SK-N-MC (cell line): ENCODE data around the gene CNOT1.

ENCODE experiments used
- DNase-seq: peaks from one replicate; pipeline ENCODE4 v3.0.0-alpha.2; 2011; ENCODE audit warnings: low read depth, low spot score
- H3K27ac ChIP-seq: fragments of 200-600 bp; sonication (generic); 2 replicates; pipeline ENCODE4 v1.5.1; 2016; ENCODE audit warnings: mixed run types
- H3K36me3 ChIP-seq: fragments of 200-600 bp; sonication (generic); 2 replicates; pipeline ENCODE4 v1.6.1; 2017; ENCODE audit warnings: antibody characterized with exemption, low read length, mixed read lengths; ENCODE audit not compliant: insufficient read depth
- H3K4me3 ChIP-seq: fragments of 200-600 bp; sonication (generic); 2 replicates; pipeline ENCODE4 v1.5.1; 2016
- H3K9ac ChIP-seq: fragments of 200-600 bp; sonication (generic); 2 replicates; pipeline ENCODE4 v1.8.0; 2017; ENCODE audit warnings: mixed run types, mixed read lengths; ENCODE audit not compliant: insufficient read length
- H3K9me3 ChIP-seq: fragments of 200-600 bp; sonication (generic); 2 replicates; pipeline ENCODE4 v1.6.1; 2017; ENCODE audit warnings: low read depth, mild to moderate bottlenecking, antibody characterized with exemption, low read length, moderate library complexity, mixed read lengths
- EZH2 ChIP-seq: fragments of 200-600 bp; sonication (generic); IDR thresholded peaks from one replicate; pipeline ENCODE4 v1.6.1; 2017; ENCODE audit warnings: antibody characterized with exemption
- FOXP2 ChIP-seq: optimal IDR thresholded peaks from 2 replicates; pipeline ENCODE3; 2011; ENCODE audit warnings: mild to moderate bottlenecking, moderate library complexity; ENCODE audit not compliant: insufficient read depth; ENCODE audit errors: extremely low read length, control extremely low read depth
- POLR2AphosphoS5 ChIP-seq: IDR thresholded peaks from 2 replicates; pipeline ENCODE4 v1.6.1; 2012; ENCODE audit warnings: mild to moderate bottlenecking, low read depth, low read length, borderline replicate concordance

CNOT1 gene

DNA sequence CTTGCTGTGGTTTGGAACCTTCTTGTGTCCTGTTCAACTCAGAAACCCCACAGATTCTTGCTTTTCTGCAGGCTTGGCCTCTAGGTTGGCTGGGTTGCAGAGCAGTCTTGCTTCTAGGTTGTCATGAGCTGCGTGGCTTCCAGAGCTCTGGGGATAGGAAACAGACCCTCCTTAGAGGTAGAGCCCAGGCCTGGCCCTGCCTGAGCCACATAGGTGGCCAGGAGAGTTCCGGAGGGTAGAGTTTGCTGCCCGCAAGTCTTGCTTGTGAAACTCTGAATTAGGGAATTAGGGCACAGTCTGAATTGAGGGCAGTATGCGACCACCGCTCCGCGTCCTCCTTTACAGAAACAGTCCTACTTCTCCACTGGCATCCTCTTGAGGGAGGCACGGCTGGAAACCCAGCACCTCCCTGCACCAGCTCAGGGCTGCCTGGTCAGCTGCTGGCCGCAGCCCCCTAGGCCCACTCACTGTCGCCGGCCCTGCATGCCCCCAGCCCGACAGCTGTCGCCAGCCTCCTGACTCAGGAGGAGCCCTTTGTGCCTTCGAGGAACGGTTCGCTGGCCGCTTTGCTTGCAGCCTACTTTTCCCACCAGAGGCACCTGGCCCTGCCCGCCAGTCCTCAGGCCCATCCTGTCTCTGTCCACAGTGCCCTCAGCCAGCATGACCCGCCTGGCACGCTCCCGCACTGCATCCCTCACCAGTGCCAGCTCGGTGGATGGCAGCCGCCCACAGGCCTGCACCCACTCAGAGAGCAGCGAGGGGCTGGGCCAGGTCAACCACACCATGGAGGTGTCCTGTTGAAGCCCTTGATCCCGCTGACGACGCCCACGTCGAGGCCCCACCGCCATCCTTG, 118.6 kb downstream of the CNOT1 start:
- H3K9ac ChIP-seq = no peak overlapping the region
- H3K36me3 ChIP-seq = no peaks in the 10 kb centered on the region
- TF ChIP-seq EZH2 (no peak), POLR2AphosphoS5 (no peak; the same call in 1 of the 2 replicates), FOXP2 (no peak)
- no peak overlapping the region for H3K4me3 ChIP-seq
- H3K9me3 ChIP-seq = no peaks in the 10 kb centered on the region
- no peak overlapping the region for H3K27ac ChIP-seq
- no peak for DNase-seq

DNA sequence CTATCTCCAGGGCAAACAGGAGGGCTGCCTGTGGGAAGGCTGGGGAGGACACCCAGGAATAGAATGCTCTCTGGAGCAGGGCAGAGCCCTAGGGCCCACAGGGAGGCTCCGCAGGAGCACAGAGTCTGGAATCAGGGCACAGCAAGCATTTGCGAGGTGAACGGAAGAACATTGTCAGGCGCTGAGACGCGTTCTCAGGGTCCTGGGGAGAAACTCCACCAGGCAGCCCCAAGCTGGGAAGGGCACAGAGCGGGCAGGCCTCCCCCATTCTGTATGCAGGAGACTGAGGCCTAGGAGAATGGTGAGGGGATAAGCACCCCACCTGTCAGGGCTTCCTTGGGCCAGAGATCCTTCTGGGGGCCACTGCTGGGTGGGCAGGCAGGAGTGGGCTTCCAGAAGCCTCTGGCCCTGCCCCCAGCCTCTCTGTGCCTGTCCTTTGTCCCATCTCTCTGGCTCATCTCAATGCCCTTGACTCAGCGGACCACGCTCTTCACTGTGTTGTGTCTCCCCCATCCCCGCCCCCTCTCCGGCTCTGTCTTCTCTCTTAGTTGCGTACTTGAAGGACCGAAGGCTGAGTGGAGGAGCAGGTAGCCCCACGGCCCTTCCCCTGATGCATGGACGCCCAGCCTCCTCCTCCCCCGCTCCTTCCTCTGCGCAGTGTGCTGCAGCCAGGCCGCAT, 119.4 kb downstream of the CNOT1 start:
- H3K4me3 ChIP-seq = no peak overlapping the region
- no peaks in the 10 kb centered on the region for H3K36me3 ChIP-seq
- no peak overlapping the region for H3K27ac ChIP-seq
- TF ChIP-seq POLR2AphosphoS5 = no peak
- TF ChIP-seq FOXP2 = no peak
- TF ChIP-seq EZH2 = no peak
- H3K9me3 ChIP-seq = no peaks in the 10 kb centered on the region
- no peak for DNase-seq
- no peak overlapping the region for H3K9ac ChIP-seq

DNA sequence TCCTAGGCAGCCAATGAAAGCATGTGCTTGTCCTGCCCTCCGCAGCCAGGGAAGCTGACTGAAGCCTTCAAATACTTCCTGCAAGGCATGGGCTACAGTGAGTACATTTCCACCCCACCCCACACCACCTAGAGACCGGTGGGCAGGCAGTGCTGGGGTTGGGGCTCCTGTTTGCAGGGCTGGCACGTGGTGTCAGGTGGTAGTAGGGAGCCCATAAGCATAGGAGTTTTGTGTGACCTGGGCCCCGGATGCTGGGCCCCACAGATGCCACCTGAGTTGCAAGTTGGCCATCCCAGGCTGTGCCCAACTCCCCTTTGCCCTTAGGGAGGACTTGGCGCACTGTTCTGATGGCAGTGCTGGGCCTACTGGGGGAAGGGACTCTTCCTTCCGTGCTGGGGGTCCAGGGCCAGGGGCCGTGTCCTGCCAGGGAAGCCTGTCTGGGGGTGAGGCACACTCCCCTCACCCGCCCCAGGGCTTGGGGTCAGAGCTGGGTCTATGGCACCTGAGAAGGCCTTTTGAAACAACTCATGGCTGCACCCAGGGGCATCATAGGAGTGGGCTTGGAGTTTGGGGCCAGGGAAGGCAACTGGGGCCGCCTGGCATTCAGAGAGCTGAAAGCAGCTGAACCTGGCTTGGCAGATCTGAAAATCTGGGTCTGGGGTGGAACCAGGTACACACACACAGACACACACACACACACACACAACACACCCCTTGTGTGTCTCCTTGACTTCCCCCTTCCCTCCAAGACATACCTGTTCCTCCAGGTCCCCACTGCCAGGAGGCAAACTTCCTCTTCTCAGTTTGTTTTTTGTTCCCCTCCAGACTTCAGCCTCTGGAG, 120.2 kb downstream of the CNOT1 start:
- Histone ChIP-seq H3K9me3 (no peaks in the 10 kb centered on the region), H3K4me3 (no peak overlapping the region), H3K36me3 (no peaks in the 10 kb centered on the region), H3K9ac (no peak overlapping the region), H3K27ac (no peak overlapping the region)
- no peak for DNase-seq
- no peak for TF ChIP-seq POLR2AphosphoS5
- TF ChIP-seq FOXP2 = no peak
- TF ChIP-seq EZH2 = no peak

DNA sequence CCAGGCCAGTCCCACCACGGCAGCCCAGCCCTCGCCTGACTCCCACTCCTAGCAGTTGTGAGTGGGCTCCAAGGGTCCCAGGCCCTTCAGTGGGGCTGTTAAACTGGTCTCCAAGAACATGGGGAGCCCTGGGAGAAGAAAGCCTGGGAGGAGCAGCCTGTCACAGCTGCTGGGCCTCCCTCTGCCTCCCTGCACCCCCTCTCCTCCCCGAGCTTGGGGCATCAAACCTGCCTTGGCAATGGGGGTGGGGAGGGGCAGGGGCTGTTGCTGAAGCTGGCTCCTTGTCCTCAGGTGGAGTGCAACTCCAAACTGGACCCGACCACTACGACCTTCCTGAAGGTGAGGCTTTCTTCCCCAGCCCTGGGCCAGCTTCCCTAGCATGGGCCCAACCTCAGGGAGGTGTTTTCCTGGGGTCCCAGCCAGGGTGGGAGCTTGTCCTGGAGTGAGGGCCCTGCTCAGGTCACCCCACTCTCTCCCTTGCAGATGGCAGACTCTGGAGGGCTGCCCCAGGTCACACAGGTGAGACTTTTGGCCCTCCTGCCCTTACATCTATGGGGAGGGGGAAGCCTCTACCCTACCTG, 120.9 kb downstream of the CNOT1 start:
- DNase-seq = no peak
- Histone ChIP-seq H3K9me3 (no peaks in the 10 kb centered on the region), H3K27ac (no peak overlapping the region), H3K9ac (no peak overlapping the region), H3K36me3 (no peaks in the 10 kb centered on the region), H3K4me3 (no peak overlapping the region)
- TF ChIP-seq EZH2 (no peak), POLR2AphosphoS5 (no peak), FOXP2 (no peak)

DNA sequence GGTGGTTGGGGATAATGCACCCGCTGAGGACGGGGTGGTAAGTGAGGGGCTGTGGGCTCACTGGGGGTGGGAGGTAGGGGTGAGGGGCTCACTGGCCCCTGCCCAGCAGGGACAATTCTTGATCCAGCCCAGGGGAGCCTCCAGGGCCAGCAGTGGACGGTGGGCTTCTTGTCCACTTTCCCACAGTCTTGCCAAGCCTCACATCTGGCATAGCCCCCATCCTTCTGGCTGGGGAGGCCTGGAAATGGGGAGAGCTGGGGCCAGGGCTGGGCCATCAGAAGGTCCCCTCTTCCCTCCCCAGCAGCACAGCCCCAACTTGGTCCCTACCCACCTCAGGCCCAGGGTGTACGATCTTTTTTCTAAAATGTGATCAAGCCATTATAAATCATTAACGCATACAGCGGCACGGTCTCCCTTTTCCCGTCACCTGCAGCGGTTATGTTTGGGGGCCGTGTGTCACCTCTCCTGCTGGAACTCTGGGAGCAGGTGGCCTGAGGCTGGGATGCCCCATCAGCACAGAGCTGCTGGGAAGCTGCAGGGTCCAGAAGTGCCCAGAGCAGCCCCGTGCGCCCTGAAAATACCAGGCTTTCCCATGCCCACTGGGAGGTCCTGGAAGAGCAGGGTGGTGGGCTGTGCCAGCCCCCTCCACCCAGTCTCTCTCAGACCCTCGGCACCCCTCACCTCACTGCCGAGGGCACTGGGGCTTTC, 121.5 kb downstream of the CNOT1 start:
- H3K36me3 ChIP-seq = no peaks in the 10 kb centered on the region
- TF ChIP-seq EZH2 (no peak), FOXP2 (no peak), POLR2AphosphoS5 (no peak; the same call in 1 of the 2 replicates)
- H3K27ac ChIP-seq = no peak overlapping the region
- DNase-seq = no peak
- no peak overlapping the region for H3K9ac ChIP-seq
- H3K4me3 ChIP-seq = no peak overlapping the region
- no peaks in the 10 kb centered on the region for H3K9me3 ChIP-seq

DNA sequence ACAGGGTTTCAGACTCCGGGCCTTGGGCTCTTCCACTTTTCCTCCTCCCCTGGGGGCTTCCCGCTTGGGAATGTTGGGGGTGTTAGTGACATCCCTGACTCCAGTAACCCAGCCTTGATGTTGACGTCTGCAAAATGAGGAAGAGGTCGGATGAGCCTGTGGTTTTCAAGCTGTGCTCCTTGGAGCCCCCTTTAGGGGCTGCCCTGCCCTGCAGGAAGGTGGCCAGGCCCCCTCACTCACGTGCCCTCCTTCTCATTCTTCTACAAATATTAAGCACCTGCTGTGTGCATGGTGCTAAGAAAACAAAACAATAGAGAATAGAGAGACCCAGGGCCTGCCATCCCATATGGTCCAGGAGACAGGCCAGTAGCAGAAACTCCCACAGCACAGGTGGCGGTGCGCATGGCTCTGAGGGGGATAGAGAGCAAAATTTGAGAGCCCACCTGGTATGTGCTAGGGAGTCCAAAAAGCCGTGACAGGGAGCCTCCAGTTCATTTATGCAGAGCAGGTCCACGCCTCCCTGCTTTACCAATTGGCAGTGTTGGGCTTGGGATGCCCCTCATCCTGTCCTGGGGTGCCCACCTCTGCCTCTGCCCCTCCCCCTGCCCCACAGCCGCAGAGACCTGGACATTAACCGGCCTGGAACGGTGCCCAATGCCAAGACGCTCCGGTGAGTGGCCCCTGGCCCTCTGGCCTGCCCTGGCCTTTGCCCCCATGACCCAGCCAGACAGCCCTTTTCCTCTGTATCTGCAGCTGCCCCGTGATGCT, 122.2 kb downstream of the CNOT1 start:
- H3K4me3 ChIP-seq = no peak overlapping the region
- no peaks in the 10 kb centered on the region for H3K9me3 ChIP-seq
- H3K36me3 ChIP-seq = no peaks in the 10 kb centered on the region
- DNase-seq = no peak
- no peak overlapping the region for H3K27ac ChIP-seq
- TF ChIP-seq POLR2AphosphoS5 (no peak), EZH2 (no peak)
- no peak overlapping the region for H3K9ac ChIP-seq

DNA sequence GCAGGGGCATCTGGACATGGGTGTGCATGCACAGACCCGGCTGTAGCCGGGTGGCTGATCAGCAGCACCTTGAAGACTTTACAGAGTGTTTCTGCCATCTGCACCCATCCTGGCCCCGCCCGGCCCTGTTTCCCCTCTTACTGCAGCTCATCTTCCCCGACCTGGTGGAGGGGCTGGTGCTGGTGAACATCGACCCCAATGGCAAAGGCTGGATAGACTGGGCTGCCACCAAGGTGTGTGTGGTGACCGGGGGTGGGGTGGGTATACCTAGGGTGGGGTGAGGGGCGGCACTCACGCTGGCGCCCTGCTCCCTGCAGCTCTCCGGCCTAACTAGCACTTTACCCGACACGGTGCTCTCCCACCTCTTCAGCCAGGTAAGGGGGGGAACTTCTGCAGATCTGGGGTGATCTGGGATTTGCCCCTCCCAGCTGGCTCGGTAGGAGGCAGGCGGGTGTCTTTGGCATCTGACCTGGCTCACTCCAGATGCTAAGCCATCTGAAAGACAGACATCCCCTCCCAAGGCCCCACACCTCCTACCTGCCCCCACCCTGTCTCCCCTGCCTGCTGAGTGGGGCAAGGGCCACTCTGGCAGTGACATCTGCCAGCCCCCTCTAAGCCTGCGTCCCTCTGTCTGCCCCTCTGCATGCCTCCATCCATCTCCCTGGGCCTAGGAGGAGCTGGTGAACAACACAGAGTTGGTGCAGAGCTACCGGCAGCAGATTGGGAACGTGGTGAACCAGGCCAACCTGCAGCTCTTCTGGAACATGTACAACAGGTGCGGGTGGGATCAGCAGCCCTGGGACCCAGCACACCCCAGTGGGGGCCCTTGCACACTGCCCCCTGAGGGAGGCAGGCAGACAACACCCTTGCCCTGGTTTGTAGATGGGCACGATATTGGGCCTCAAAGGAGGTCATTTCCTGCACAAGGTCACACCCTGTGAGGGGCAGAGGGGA, 123.1 kb downstream of the CNOT1 start:
- Histone ChIP-seq H3K4me3 (no peak overlapping the region), H3K9me3 (no peaks in the 10 kb centered on the region), H3K9ac (no peak overlapping the region), H3K36me3 (no peaks in the 10 kb centered on the region), H3K27ac (no peak overlapping the region)
- no peak for DNase-seq
- no peak for TF ChIP-seq FOXP2
- no peak for TF ChIP-seq POLR2AphosphoS5
- no peak for TF ChIP-seq EZH2
